Measurements from ENCODE around the gene ZNF205. TPM values are rescaled to one million over a fixed set of nuclear protein-coding genes. Genes with fewer than 3 reads are reported as not detected.

ZNF205 gene
- total and polyA plus RNA-seq, 9 of the 15 experiments (the other 6 are each of a cell fraction or from before 2014, with no cell fraction given), result 2.4 to 11.8 (median 5.1) TPM; not detected in 2

GRCh38 chr16:3150346-3151218, 38.2 kb downstream of the ZNF205 start (continued):
- peak; percentile 24; the same call in 1 of the 2 replicates for TF ChIP-seq MGA (IDR thresholded peaks at IDR 0.05)
- TF ChIP-seq PRPF4 (IDR thresholded peaks at IDR 0.05; ENCODE audit: insufficient read depth, low read depth, low read length, poor library complexity, severe bottlenecking), result no peak
- TF ChIP-seq PPARD (CRISPR knock-in tag; IDR thresholded peaks at IDR 0.05), result no peak
- TF ChIP-seq TAF9B (IDR thresholded peaks at IDR 0.05; ENCODE audit: partially characterized antibody), result no peak
- TF ChIP-seq STAT5A (IDR thresholded peaks at IDR 0.05; ENCODE audit: borderline replicate concordance, low read length), result peak; percentile 42; the same call in 1 of the 2 replicates
- TF ChIP-seq CCAR2 (IDR thresholded peaks at IDR 0.05; ENCODE audit: low read depth, low read length), result no peak
- no peak for TF ChIP-seq NR0B1 (IDR thresholded peaks at IDR 0.05; ENCODE audit: partially characterized antibody)
- no peak for TF ChIP-seq CLOCK (CRISPR knock-in tag; IDR thresholded peaks at IDR 0.05; ENCODE audit: borderline replicate concordance)
- no peak for TF ChIP-seq NFE2 (IDR thresholded peaks at IDR 0.05; ENCODE audit: low read depth)
